Left lung (tissue), 10 donors: ENCODE measurements around the gene LAMA3. TPM values are rescaled to one million over a fixed set of nuclear protein-coding genes. Genes with fewer than 3 reads are reported as not detected.

Experiments used
- ATAC-seq: fragments of 200-7000 bp; cut with Tn5 transposase; one replicate; pipeline ENCODE4 v1.9.1; 2020; ENCODE audit warnings: moderate library complexity
- DNase-seq, 4 donors: peaks; one replicate each; pipeline ENCODE4 v3.0.0-alpha.2; 2013 to 2020
- H3K27ac ChIP-seq, 2 donors: fragments of 200-600 bp; sonication (generic) in 1 of 2; one replicate each; pipeline versions ENCODE4 v1.5.0 to v1.8.0; 2020 to 2021
- H3K27me3 ChIP-seq, 2 donors: fragments of 200-600 bp; sonication (generic) in 1 of 2; one replicate each; pipeline versions ENCODE4 v1.5.0 to v1.8.0; 2020 to 2021
- H3K36me3 ChIP-seq, 2 donors: fragments of 200-600 bp; sonication (generic) in 1 of 2; one replicate each; pipeline versions ENCODE4 v1.5.0 to v1.8.0; 2020 to 2021
- H3K4me1 ChIP-seq, 2 donors: fragments of 200-600 bp; one replicate each; pipeline ENCODE4 v1.8.0; 2021
- H3K4me3 ChIP-seq, 2 donors: fragments of 200-600 bp; sonication (generic) in 1 of 2; one replicate each; pipeline versions ENCODE4 v1.5.0 to v1.8.0; 2020 to 2021; ENCODE audit warnings: mild to moderate bottlenecking in 1 of 2
- H3K9me3 ChIP-seq, 2 donors: fragments of 200-600 bp; sonication (generic) in 1 of 2; one replicate each; pipeline versions ENCODE4 v1.5.0 to v1.8.0; 2020 to 2021
- CTCF ChIP-seq, 2 donors: fragments of 200-600 bp; sonication (generic) in 1 of 2; IDR thresholded peaks; one replicate each; pipeline versions ENCODE4 v1.5.0 to v1.8.0; 2021; ENCODE audit warnings: antibody characterized with exemption in 2 of 2
- intact Hi-C, 2 donors: fragments of 100-400 bp; cut with DNase I; formaldehyde crosslinking; loops; one replicate each; pipeline versions ENCODE4 v1.11.2 to v1.14.2; 2022
- polyA plus RNA-seq, 6 donors: library from polyadenylated mRNA; unstranded; fragments of 120-200 nt; gene quantifications; one replicate each; pipeline ENCODE4 v1.2.1, GENCODE V29; 2013; ENCODE audit not compliant: insufficient read length in 6 of 6
- total RNA-seq, 2 donors: library from RNA; stranded (reverse); fragmentation: NEBNext Ultra II Directional; extraction: Animal tissue kit (Norgen Biotek cat#: 25700); gene quantifications; one replicate each; pipeline ENCODE4 v1.2.1, GENCODE V29; 2021
- donor health status: DM: no; HTN: yes; CAD: no.
- donor health status: DM: no; HTN: no; CAD: no.

LAMA3 gene
- total and polyA plus RNA-seq, 8 donors: 42.8 to 207 (median 140) TPM

GRCh38 chr18:23825978-23826405, 136.7 kb downstream of the LAMA3 start:
- no peaks in the 10 kb centered on the region for H3K36me3 ChIP-seq
- no peaks in the 10 kb centered on the region for H3K9me3 ChIP-seq
- intact Hi-C loops: no loop called here
- ATAC-seq: peak; percentile 79
- peak overlapping the region; percentile 20 to 61 for H3K27ac ChIP-seq
- peak in 2 of 4 donors; percentile 10 to 54 for DNase-seq
- TF ChIP-seq CTCF (IDR thresholded peaks at IDR 0.05): no peak
- H3K4me3 ChIP-seq: no peak overlapping the region
- peaks cover 0 to 8% of the 10 kb centered on the region in 2 donors for H3K4me1 ChIP-seq
- H3K27me3 ChIP-seq: no peaks in the 10 kb centered on the region

- Histone ChIP-seq H3K27me3 (no peaks in the 10 kb centered on the region), H3K9me3 (no peaks in the 10 kb centered on the region), H3K4me3 (no peak overlapping the region), H3K4me1 (peaks cover 0 to 8% of the 10 kb centered on the region in 2 donors), H3K36me3 (no peaks in the 10 kb centered on the region), H3K27ac (no peak overlapping the region)
- no peak for DNase-seq
- intact Hi-C loops: no loop called here
- ATAC-seq: no peak
- no peak for TF ChIP-seq CTCF (IDR thresholded peaks at IDR 0.05)
Measured at GRCh38 chr18:23826850-23827620, 137.8 kb downstream of the LAMA3 start.

- Histone ChIP-seq H3K4me1 (peaks cover 0 to 8% of the 10 kb centered on the region in 2 donors), H3K27me3 (no peaks in the 10 kb centered on the region), H3K9me3 (no peaks in the 10 kb centered on the region), H3K4me3 (no peak overlapping the region), H3K27ac (no peak overlapping the region), H3K36me3 (no peaks in the 10 kb centered on the region)
- no peak for ATAC-seq
- no peak for TF ChIP-seq CTCF (IDR thresholded peaks at IDR 0.05)
- intact Hi-C loops: no loop called here
- DNase-seq: no peak
Measured at GRCh38 chr18:23827681-23828080, 138.4 kb downstream of the LAMA3 start.

- no peak for TF ChIP-seq CTCF (IDR thresholded peaks at IDR 0.05)
- H3K4me1 ChIP-seq: peaks cover 0 to 8% of the 10 kb centered on the region in 2 donors
- H3K36me3 ChIP-seq: no peaks in the 10 kb centered on the region
- H3K27me3 ChIP-seq: no peaks in the 10 kb centered on the region
- no peak overlapping the region for H3K27ac ChIP-seq
- DNase-seq: no peak
- intact Hi-C loops: no loop called here
- H3K9me3 ChIP-seq: no peaks in the 10 kb centered on the region
- H3K4me3 ChIP-seq: no peak overlapping the region
- peak; percentile 65 for ATAC-seq
Measured at GRCh38 chr18:23828426-23828825, 139.2 kb downstream of the LAMA3 start.

GRCh38 chr18:23832911-23833310, 143.7 kb downstream of the LAMA3 start:
- no peaks in the 10 kb centered on the region for H3K27me3 ChIP-seq
- H3K4me1 ChIP-seq: peaks cover 0 to 3% of the 10 kb centered on the region in 2 donors
- H3K4me3 ChIP-seq: no peak overlapping the region
- no peak overlapping the region for H3K27ac ChIP-seq
- H3K9me3 ChIP-seq: no peaks in the 10 kb centered on the region
- no peak for TF ChIP-seq CTCF (IDR thresholded peaks at IDR 0.05)
- intact Hi-C loops: no loop called here
- ATAC-seq (no peak), DNase-seq (no peak)
- H3K36me3 ChIP-seq: no peaks in the 10 kb centered on the region
